IMR-90 (cell line): ENCODE results near the gene IRF2BP2. TPM values are rescaled to one million over a fixed set of nuclear protein-coding genes. Genes with fewer than 3 reads are reported as not detected.

Source experiments
- ATAC-seq: fragments of 200-7000 bp; cut with Tn5 transposase; 2 replicates; pipeline ENCODE4 v1.9.1; 2020; ENCODE audit warnings: low read depth, mild to moderate bottlenecking, moderate library complexity
- BruUV-seq: library from RNA; stranded (reverse); fragments of 400-500 nt; replicated peaks from 2 replicates; lab custom pipeline; 2021; lab: Mats Ljungman, UMichigan
- CTCF ChIA-PET: fragments of 300-600 bp; formaldehyde crosslinking; extraction: SDS; loops from one replicate; lab custom pipeline; 2021; ENCODE audit warnings: antibody characterized with exemption; lab: Yijun Ruan, JAX
- POLR2A ChIA-PET: fragments of 300-600 bp; sonication (Branson Sonifier 250); formaldehyde crosslinking; loops from one replicate; lab custom pipeline; 2022; ENCODE audit warnings: antibody characterized with exemption; ENCODE audit not compliant: unreplicated experiment; lab: Charles Lee
- DNase-seq: peaks from one replicate; pipeline ENCODE4 v3.0.0; 2013
- H2AFZ ChIP-seq: replicated peaks from 2 replicates; pipeline ENCODE3; 2013; ENCODE audit warnings: low read length, mild to moderate bottlenecking; ENCODE audit not compliant: poor library complexity
- H2AK5ac ChIP-seq: 2 replicates; pipeline ENCODE4 v1.6.1; 2013; ENCODE audit warnings: low read depth, low read length, inconsistent platforms
- H2AK9ac ChIP-seq: replicated peaks from 2 replicates; pipeline ENCODE3; 2013; ENCODE audit warnings: mild to moderate bottlenecking, low read depth, low read length, moderate library complexity; ENCODE audit not compliant: poor library complexity
- H2BK120ac ChIP-seq: 2 replicates; pipeline ENCODE4 v1.6.1; 2013; ENCODE audit warnings: low read depth, low read length, inconsistent platforms
- H2BK15ac ChIP-seq: 3 replicates; pipeline ENCODE4 v1.6.1; 2013; ENCODE audit warnings: low read depth, low read length, inconsistent platforms
- H2BK20ac ChIP-seq: 2 replicates; pipeline ENCODE4 v1.6.1; 2013; ENCODE audit warnings: low read depth, mild to moderate bottlenecking, inconsistent platforms, low read length, moderate library complexity
- H2BK5ac ChIP-seq: 2 replicates; pipeline ENCODE4 v1.6.1; 2013; ENCODE audit warnings: mild to moderate bottlenecking, low read depth, low read length, inconsistent platforms; ENCODE audit not compliant: poor library complexity, severe bottlenecking
- H3K14ac ChIP-seq: replicated peaks from 2 replicates; pipeline ENCODE4 v1.6.1; 2013; ENCODE audit warnings: low read depth, low read length, inconsistent platforms
- H3K18ac ChIP-seq: 2 replicates; pipeline ENCODE4 v1.6.1; 2013; ENCODE audit warnings: low read depth, low read length, control low read depth
- H3K23ac ChIP-seq: 2 replicates; pipeline ENCODE4 v1.6.1; 2013; ENCODE audit warnings: low read depth, low read length, inconsistent platforms
- H3K27ac ChIP-seq: 2 replicates; pipeline ENCODE4 v1.5.1; 2013; ENCODE audit warnings: mild to moderate bottlenecking, control low read depth, low read length; ENCODE audit not compliant: insufficient read depth
- H3K27me3 ChIP-seq: 2 replicates; pipeline ENCODE4 v1.6.1; 2013; ENCODE audit warnings: low read length; ENCODE audit not compliant: control insufficient read depth, insufficient read depth
- H3K36me3 ChIP-seq: 2 replicates; pipeline ENCODE4 v1.6.1; 2013; ENCODE audit warnings: low read length, mixed read lengths; ENCODE audit not compliant: control insufficient read depth, insufficient read depth
- H3K4ac ChIP-seq: 2 replicates; pipeline ENCODE4 v1.6.1; 2013; ENCODE audit warnings: low read depth, low read length, inconsistent platforms
- H3K4me1 ChIP-seq: 2 replicates; pipeline ENCODE4 v1.6.1; 2013; ENCODE audit warnings: low read length, mixed read lengths; ENCODE audit not compliant: control insufficient read depth, insufficient read depth
- H3K4me2 ChIP-seq: 2 replicates; pipeline ENCODE4 v1.6.1; 2013; ENCODE audit warnings: low read depth, mild to moderate bottlenecking, control low read depth, low read length, moderate library complexity
- H3K4me3 ChIP-seq: 2 replicates; pipeline ENCODE4 v1.5.1; 2013; ENCODE audit warnings: low read depth, mild to moderate bottlenecking, control low read depth, low read length, moderate library complexity; ENCODE audit not compliant: insufficient read depth
- H3K56ac ChIP-seq: 2 replicates; pipeline ENCODE4 v1.6.1; 2013; ENCODE audit warnings: low read length, inconsistent platforms; ENCODE audit not compliant: insufficient read depth; ENCODE audit errors: extremely low read depth
- H3K79me1 ChIP-seq, 2 experiments: 2 replicates each; pipeline ENCODE4 v1.6.1; 2013; ENCODE audit warnings: low read length in 2 of 2, inconsistent platforms in 1 of 2, low read depth in 1 of 2
- H3K9ac ChIP-seq: 2 replicates; pipeline ENCODE4 v1.6.1; 2013; ENCODE audit warnings: low read depth, low read length, control low read depth
- H3K9me1 ChIP-seq: 2 replicates; pipeline ENCODE4 v1.6.1; 2013; ENCODE audit warnings: low read length, inconsistent platforms; ENCODE audit not compliant: insufficient read depth
- H3K9me3 ChIP-seq: 2 replicates; pipeline ENCODE4 v1.6.1; 2013; ENCODE audit warnings: low read length; ENCODE audit not compliant: control insufficient read depth, insufficient read depth
- H4K20me1 ChIP-seq: 2 replicates; pipeline ENCODE4 v1.6.1; 2013; ENCODE audit warnings: low read length, inconsistent platforms; ENCODE audit not compliant: insufficient read depth
- H4K5ac ChIP-seq: 2 replicates; pipeline ENCODE4 v1.6.1; 2013; ENCODE audit warnings: mild to moderate bottlenecking, low read depth, low read length, control low read depth
- H4K8ac ChIP-seq, 2 experiments: 2 replicates each; pipeline ENCODE4 v1.6.1; 2013; ENCODE audit warnings: low read depth in 2 of 2, low read length in 2 of 2, control low read depth in 1 of 2, inconsistent platforms in 1 of 2
- H4K91ac ChIP-seq: 2 replicates; pipeline ENCODE4 v1.6.1; 2013; ENCODE audit warnings: low read depth, low read length, inconsistent platforms; ENCODE audit not compliant: insufficient read depth
- MXI1 ChIP-seq: IDR thresholded peaks from 2 replicates; pipeline ENCODE4 v1.6.1; 2012; ENCODE audit warnings: low read depth, mild to moderate bottlenecking, low read length, moderate library complexity, borderline replicate concordance
- RCOR1 ChIP-seq: IDR thresholded peaks from 2 replicates; pipeline ENCODE4 v1.6.1; 2012; ENCODE audit warnings: mild to moderate bottlenecking, low read length, improper control_type of control experiment; ENCODE audit not compliant: insufficient replicate concordance
- WGBS, 2 experiments: methylation state at CpG; one replicate each; pipeline versions ENCODE4 v1.1.5 to v1.1.7; 2013; ENCODE audit warnings: missing lambda C conversion rate in 2 of 2; ENCODE audit not compliant: insufficient read length in 1 of 2; ENCODE audit errors: extremely low coverage in 2 of 2; 5-methylcytosine and 5-hydroxymethylcytosine counted together
- dilution Hi-C: fragments of 300-500 bp; cut with HindIII; formaldehyde crosslinking; loops from one replicate; pipeline ENCODE4 v1.14.3; 2018; ENCODE audit warnings: low sequenced_read_pairs; ENCODE audit not compliant: unreplicated experiment
- in situ Hi-C: fragments of 300-500 bp; cut with MboI; formaldehyde crosslinking; loops from 3 replicates; pipeline ENCODE4 v1.14.3; 2019; ENCODE audit warnings: low sequenced_read_pairs, inconsistent platforms, mixed read lengths
- intact Hi-C: fragments of 100-400 bp; cut with micrococcal nuclease; formaldehyde crosslinking; loops from 2 replicates; pipeline ENCODE4 v1.10.0; 2022
- polyA plus RNA-seq, 3 experiments: library from polyadenylated mRNA; depleted of rRNA; stranded (reverse); fragments of >200 nt; gene quantifications; 2 replicates each; pipeline ENCODE4 v1.2.3, GENCODE V29; 2012; ENCODE audit warnings: low replicate concordance in 1 of 3
- total RNA-seq: library from RNA; depleted of rRNA; stranded (reverse); fragments of >200 nt; gene quantifications from 2 replicates; pipeline ENCODE4 v1.2.3, GENCODE V29; 2012
- TF ChIP-seq, protein P1 (sequence below): fragments of 150-350 bp; IDR thresholded peaks from 2 replicates; pipeline ENCODE4 v1.6.1; 2017; ENCODE audit warnings: mild to moderate bottlenecking, antibody characterized with exemption, low read length, low read depth

Gene IRF2BP2
- total and polyA plus RNA-seq, 2 of the 4 experiments (the other 2 are of a cell fraction): 47.0 to 66.6 TPM

DNA sequence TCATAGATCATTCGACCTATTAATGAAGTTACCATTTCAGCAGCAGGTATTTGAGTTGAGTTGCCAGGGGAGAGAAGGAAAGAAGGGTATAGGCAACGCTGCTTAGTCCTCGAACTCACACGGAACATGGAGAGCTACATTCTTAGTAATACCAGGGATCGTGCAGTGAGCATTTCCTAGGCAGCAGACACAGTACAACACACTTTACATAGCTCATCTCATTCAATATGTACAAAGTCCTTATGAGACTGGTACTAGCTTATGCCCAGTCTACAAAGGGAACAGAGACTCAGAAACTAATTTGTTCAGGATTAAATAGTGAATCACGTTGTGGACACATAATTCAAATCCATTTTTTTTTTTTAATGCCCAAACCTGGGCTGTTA lies 25.6 kb downstream of the IRF2BP2 start:
- no peak overlapping the region for H4K91ac ChIP-seq
- in situ Hi-C loops: loop anchor here (25.0 kb wide), 1 partner anchor 472 kb away; no protein-coding TSS in a partner anchor
- CTCF ChIA-PET: interaction anchor here (0.7 kb wide), 1 partner anchor 85 kb away, joined by 3 read pairs; no protein-coding TSS in a partner anchor
- POLR2A ChIA-PET: no interaction called here
- H2AK9ac ChIP-seq: no peak overlapping the region
- peaks cover under 1% of the 10 kb centered on the region for H3K9me1 ChIP-seq
- 70% methylated on average over 2 of the region's 6 CpGs; no CpG with 5 or more reads in 1 of the 2 experiments for WGBS, 2 experiments
- no peak for ATAC-seq
- no peaks in the 10 kb centered on the region for H3K9me3 ChIP-seq
- no peak overlapping the region for H2AK5ac ChIP-seq
- no TSS peak for BruUV-seq
- no peaks in the 10 kb centered on the region for H3K36me3 ChIP-seq
- H3K4ac ChIP-seq: no peak overlapping the region
- no peaks in the 10 kb centered on the region for H4K20me1 ChIP-seq
- H3K9ac ChIP-seq: no peak overlapping the region
- intact Hi-C loops: no loop called here
- no peak overlapping the region for H2BK15ac ChIP-seq
- no peak overlapping the region for H2BK120ac ChIP-seq
- no peak overlapping the region for H3K23ac ChIP-seq
- no peak overlapping the region for H4K5ac ChIP-seq
- dilution Hi-C loops: no loop called here
- no peak for DNase-seq
- no peak overlapping the region for H3K14ac ChIP-seq
- H2BK5ac ChIP-seq: no peak overlapping the region
- H2AFZ ChIP-seq: no peak overlapping the region
- H3K18ac ChIP-seq: no peak overlapping the region
- no peaks in the 10 kb centered on the region for H3K79me1 ChIP-seq
- H3K56ac ChIP-seq: no peak overlapping the region
- H2BK20ac ChIP-seq: no peak overlapping the region
- no peak overlapping the region for H3K4me3 ChIP-seq
- H3K4me1 ChIP-seq: peaks cover 1% of the 10 kb centered on the region
- TF ChIP-seq MXI1: no peak
- no peak for TF ChIP-seq RCOR1
- TF ChIP-seq, protein P1, sequence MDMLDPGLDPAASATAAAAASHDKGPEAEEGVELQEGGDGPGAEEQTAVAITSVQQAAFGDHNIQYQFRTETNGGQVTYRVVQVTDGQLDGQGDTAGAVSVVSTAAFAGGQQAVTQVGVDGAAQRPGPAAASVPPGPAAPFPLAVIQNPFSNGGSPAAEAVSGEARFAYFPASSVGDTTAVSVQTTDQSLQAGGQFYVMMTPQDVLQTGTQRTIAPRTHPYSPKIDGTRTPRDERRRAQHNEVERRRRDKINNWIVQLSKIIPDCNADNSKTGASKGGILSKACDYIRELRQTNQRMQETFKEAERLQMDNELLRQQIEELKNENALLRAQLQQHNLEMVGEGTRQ: no peak
- H3K4me2 ChIP-seq: no peak overlapping the region
- no peak overlapping the region for H3K27ac ChIP-seq
- no peaks in the 10 kb centered on the region for H3K27me3 ChIP-seq
- no peak overlapping the region for H4K8ac ChIP-seq
